DOHH2 (cell line): ENCODE data around the gene VPS41.

Source experiments
- H3F3A ChIP-seq: fragments of 200-600 bp; sonication (generic), shearing (Covaris generic); 2 replicates; pipeline ENCODE4 v1.6.0; 2016; ENCODE audit warnings: antibody characterized with exemption, mild to moderate bottlenecking; ENCODE audit not compliant: control insufficient read depth, insufficient read depth
- H3K27ac ChIP-seq: fragments of 200-600 bp; sonication (generic); 2 replicates; pipeline ENCODE4 v1.5.1; 2014; ENCODE audit warnings: low read depth, mild to moderate bottlenecking, low read length, moderate library complexity
- H3K27me3 ChIP-seq: fragments of 200-600 bp; sonication (generic); 2 replicates; pipeline ENCODE4 v1.6.1; 2014; ENCODE audit warnings: mild to moderate bottlenecking, low read length, mixed read lengths; ENCODE audit not compliant: control insufficient read depth
- H3K36me3 ChIP-seq: fragments of 200-600 bp; sonication (generic); 2 replicates; pipeline ENCODE4 v1.6.1; 2014; ENCODE audit warnings: mild to moderate bottlenecking, low read length, moderate library complexity, mixed read lengths; ENCODE audit not compliant: control insufficient read depth
- H3K4me1 ChIP-seq: fragments of 200-600 bp; sonication (generic); 2 replicates; pipeline ENCODE4 v1.6.1; 2014; ENCODE audit warnings: mild to moderate bottlenecking, low read length, mixed read lengths; ENCODE audit not compliant: control insufficient read depth
- H3K4me2 ChIP-seq: fragments of 200-600 bp; sonication (generic); 2 replicates; pipeline ENCODE4 v1.6.0; 2014; ENCODE audit warnings: mild to moderate bottlenecking, low read length, moderate library complexity
- H3K4me3 ChIP-seq: fragments of 200-600 bp; sonication (generic); 2 replicates; pipeline ENCODE4 v1.5.1; 2014; ENCODE audit warnings: mild to moderate bottlenecking, low read length, mixed read lengths
- H3K79me2 ChIP-seq: fragments of 200-600 bp; sonication (generic); 2 replicates; pipeline ENCODE4 v1.6.1; 2014; ENCODE audit warnings: mild to moderate bottlenecking, low read length, mixed read lengths; ENCODE audit not compliant: control insufficient read depth
- H3K9me2 ChIP-seq: fragments of 200-600 bp; sonication (generic); replicated peaks from 2 replicates; pipeline ENCODE4 v1.6.1; 2014; ENCODE audit warnings: mild to moderate bottlenecking, low read length, mixed read lengths; ENCODE audit not compliant: control insufficient read depth
- H3K9me3 ChIP-seq: fragments of 200-600 bp; sonication (generic); 2 replicates; pipeline ENCODE4 v1.6.1; 2014; ENCODE audit warnings: antibody characterized with exemption, low read length, mixed read lengths; ENCODE audit not compliant: control insufficient read depth, insufficient read depth
- H4K20me1 ChIP-seq: fragments of 200-600 bp; sonication (generic); 2 replicates; pipeline ENCODE4 v1.6.0; 2014; ENCODE audit warnings: low read depth, mild to moderate bottlenecking, antibody characterized with exemption, low read length, moderate library complexity; ENCODE audit not compliant: control insufficient read depth, insufficient read depth
- CTCF ChIP-seq: fragments of 200-600 bp; sonication (generic); IDR thresholded peaks from one replicate; pipeline ENCODE4 v1.5.1; 2014; ENCODE audit warnings: antibody characterized with exemption, mild to moderate bottlenecking, low read depth, low read length; ENCODE audit not compliant: poor library complexity, severe bottlenecking
- EZH2phosphoT487 ChIP-seq: fragments of 200-600 bp; sonication (generic); IDR thresholded peaks from 2 replicates; pipeline ENCODE4 v1.6.1; 2017; ENCODE audit warnings: borderline replicate concordance, mild to moderate bottlenecking, antibody characterized with exemption, low read length, moderate library complexity, mixed read lengths

VPS41 gene

GRCh38 chr7:38903057-38903456, 5.9 kb downstream of the VPS41 start:
- Histone ChIP-seq H3K27me3 (no peaks in the 10 kb centered on the region), H3K36me3 (0 out of 2 replicates have a peak, but pooled peaks cover under 1% of the 10 kb centered on the region), H3F3A (no peaks in the 10 kb centered on the region), H3K27ac (no peak overlapping the region), H3K9me2 (no peaks in the 10 kb centered on the region), H3K4me2 (no peak overlapping the region), H3K4me1 (peaks cover 31% of the 10 kb centered on the region), H4K20me1 (no peaks in the 10 kb centered on the region), H3K79me2 (peaks cover 45% of the 10 kb centered on the region), H3K9me3 (no peaks in the 10 kb centered on the region), H3K4me3 (no peak overlapping the region)
- TF ChIP-seq EZH2phosphoT487, result no peak
- no peak for TF ChIP-seq CTCF

- peaks cover 39% of the 10 kb centered on the region for H3K79me2 ChIP-seq
- no peak overlapping the region for H3K4me3 ChIP-seq
- no peaks in the 10 kb centered on the region for H3K9me2 ChIP-seq
- peaks cover 25% of the 10 kb centered on the region for H3K4me1 ChIP-seq
- TF ChIP-seq CTCF, result no peak
- H4K20me1 ChIP-seq, result no peaks in the 10 kb centered on the region
- H3K36me3 ChIP-seq, result 0 out of 2 replicates have a peak, but pooled peaks cover 4% of the 10 kb centered on the region
- H3F3A ChIP-seq, result no peaks in the 10 kb centered on the region
- no peaks in the 10 kb centered on the region for H3K27me3 ChIP-seq
- no peaks in the 10 kb centered on the region for H3K9me3 ChIP-seq
- H3K27ac ChIP-seq, result no peak overlapping the region
- no peak overlapping the region for H3K4me2 ChIP-seq
Observed at GRCh38 chr7:38902449-38902848, 6.5 kb downstream of the VPS41 start.

- H3K36me3 ChIP-seq, result peaks cover 16% of the 10 kb centered on the region; the same call in 1 of the 2 replicates
- no peak overlapping the region for H3K4me2 ChIP-seq
- no peaks in the 10 kb centered on the region for H3K9me3 ChIP-seq
- H3K4me1 ChIP-seq, result no peaks in the 10 kb centered on the region
- H3K9me2 ChIP-seq, result no peaks in the 10 kb centered on the region
- H3K27ac ChIP-seq, result no peak overlapping the region
- TF ChIP-seq CTCF (no peak), EZH2phosphoT487 (no peak)
- no peaks in the 10 kb centered on the region for H3F3A ChIP-seq
- H3K27me3 ChIP-seq, result no peaks in the 10 kb centered on the region
- no peaks in the 10 kb centered on the region for H3K79me2 ChIP-seq
- H3K4me3 ChIP-seq, result no peak overlapping the region
- H4K20me1 ChIP-seq, result no peaks in the 10 kb centered on the region
Observed at GRCh38 chr7:38893061-38893460, 15.9 kb downstream of the VPS41 start.
